Mesothelial cell of epicardium (in vitro differentiated cells): ENCODE results near the gene SPINT4. TPM values are rescaled to one million over a fixed set of nuclear protein-coding genes. Genes with fewer than 3 reads are reported as not detected.
"Not testable (repeated sequence)": the region's sequence is repeated elsewhere in the genome, so short reads cannot be mapped to it uniquely, and the experiment has no call there.

ENCODE experiments used
- DNase-seq, 2 experiments: peaks; one replicate each; pipeline ENCODE4 v3.0.0; 2021; ENCODE audit warnings: low spot score in 2 of 2; ENCODE audit not compliant: unreplicated experiment in 2 of 2
- H3K27ac Mint-ChIP-seq: 2 replicates; pipeline ENCODE4 v1.8.0; 2021; ENCODE audit warnings: mixed read lengths
- H3K27me3 Mint-ChIP-seq: 2 replicates; pipeline ENCODE4 v1.8.0; 2021; ENCODE audit warnings: low read depth, mixed read lengths
- H3K36me3 Mint-ChIP-seq: 2 replicates; pipeline ENCODE4 v1.8.0; 2021; ENCODE audit warnings: mixed read lengths
- H3K4me1 Mint-ChIP-seq: 2 replicates; pipeline ENCODE4 v1.8.0; 2021; ENCODE audit warnings: mixed read lengths
- H3K4me3 Mint-ChIP-seq: 2 replicates; pipeline ENCODE4 v1.8.0; 2021; ENCODE audit warnings: mild to moderate bottlenecking, moderate library complexity, mixed read lengths
- H3K9me3 Mint-ChIP-seq: 2 replicates; pipeline ENCODE4 v1.8.0; 2021; ENCODE audit warnings: mixed read lengths
- total RNA-seq: library from RNA; stranded (reverse); gene quantifications from 3 replicates; pipeline ENCODE4 v1.2.1, GENCODE V29; 2021
- TF ChIP-seq, protein P1 (sequence below): fragments of 200-600 bp; sonication (generic); IDR thresholded peaks from one replicate; pipeline ENCODE4 v1.5.0; 2021; ENCODE audit warnings: antibody characterized with exemption; ENCODE audit not compliant: unreplicated experiment

The SPINT4 gene
- total RNA-seq, 1 donor from 2014 or later = not detected

DNA sequence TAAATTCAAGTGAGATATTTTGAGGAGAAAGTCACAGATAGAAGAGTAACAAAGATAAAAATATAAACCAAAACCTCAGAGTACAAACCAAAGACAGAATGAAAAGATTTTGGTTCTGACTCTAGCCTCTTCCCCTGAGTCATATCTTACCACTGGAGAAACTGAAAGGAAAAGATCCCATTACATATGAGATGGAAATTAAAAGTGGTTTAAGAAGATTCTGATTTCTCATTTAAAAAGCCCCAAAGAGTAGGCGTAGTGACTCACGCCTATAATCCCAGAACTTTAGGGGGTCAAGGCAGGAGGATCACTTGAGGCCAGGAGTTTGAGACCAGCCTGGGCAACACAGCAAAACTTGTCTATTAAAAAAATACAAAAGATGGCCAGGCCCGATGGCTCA is 30.6 kb downstream of the SPINT4 start:
- H3K9me3 Mint-ChIP-seq = peaks cover 12% of the 10 kb centered on the region
- no peak overlapping the region for H3K27ac Mint-ChIP-seq
- peaks cover 16% of the 10 kb centered on the region for H3K27me3 Mint-ChIP-seq
- no peaks in the 10 kb centered on the region for H3K4me1 Mint-ChIP-seq
- no peak for DNase-seq
- H3K4me3 Mint-ChIP-seq = no peak overlapping the region
- TF ChIP-seq, protein P1, sequence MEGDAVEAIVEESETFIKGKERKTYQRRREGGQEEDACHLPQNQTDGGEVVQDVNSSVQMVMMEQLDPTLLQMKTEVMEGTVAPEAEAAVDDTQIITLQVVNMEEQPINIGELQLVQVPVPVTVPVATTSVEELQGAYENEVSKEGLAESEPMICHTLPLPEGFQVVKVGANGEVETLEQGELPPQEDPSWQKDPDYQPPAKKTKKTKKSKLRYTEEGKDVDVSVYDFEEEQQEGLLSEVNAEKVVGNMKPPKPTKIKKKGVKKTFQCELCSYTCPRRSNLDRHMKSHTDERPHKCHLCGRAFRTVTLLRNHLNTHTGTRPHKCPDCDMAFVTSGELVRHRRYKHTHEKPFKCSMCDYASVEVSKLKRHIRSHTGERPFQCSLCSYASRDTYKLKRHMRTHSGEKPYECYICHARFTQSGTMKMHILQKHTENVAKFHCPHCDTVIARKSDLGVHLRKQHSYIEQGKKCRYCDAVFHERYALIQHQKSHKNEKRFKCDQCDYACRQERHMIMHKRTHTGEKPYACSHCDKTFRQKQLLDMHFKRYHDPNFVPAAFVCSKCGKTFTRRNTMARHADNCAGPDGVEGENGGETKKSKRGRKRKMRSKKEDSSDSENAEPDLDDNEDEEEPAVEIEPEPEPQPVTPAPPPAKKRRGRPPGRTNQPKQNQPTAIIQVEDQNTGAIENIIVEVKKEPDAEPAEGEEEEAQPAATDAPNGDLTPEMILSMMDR = no peak
- H3K36me3 Mint-ChIP-seq = no peaks in the 10 kb centered on the region

- H3K27ac Mint-ChIP-seq = no peak overlapping the region
- no peaks in the 10 kb centered on the region for H3K36me3 Mint-ChIP-seq
- H3K9me3 Mint-ChIP-seq = peaks cover 15% of the 10 kb centered on the region
- H3K27me3 Mint-ChIP-seq = no peaks in the 10 kb centered on the region
- H3K4me3 Mint-ChIP-seq = no peak overlapping the region
- no peaks in the 10 kb centered on the region for H3K4me1 Mint-ChIP-seq
- TF ChIP-seq, protein P1 = no peak
- DNase-seq = no peak
Observed at GRCh38 chr20:45758096-45758495, 35.9 kb downstream of the SPINT4 start.

DNA sequence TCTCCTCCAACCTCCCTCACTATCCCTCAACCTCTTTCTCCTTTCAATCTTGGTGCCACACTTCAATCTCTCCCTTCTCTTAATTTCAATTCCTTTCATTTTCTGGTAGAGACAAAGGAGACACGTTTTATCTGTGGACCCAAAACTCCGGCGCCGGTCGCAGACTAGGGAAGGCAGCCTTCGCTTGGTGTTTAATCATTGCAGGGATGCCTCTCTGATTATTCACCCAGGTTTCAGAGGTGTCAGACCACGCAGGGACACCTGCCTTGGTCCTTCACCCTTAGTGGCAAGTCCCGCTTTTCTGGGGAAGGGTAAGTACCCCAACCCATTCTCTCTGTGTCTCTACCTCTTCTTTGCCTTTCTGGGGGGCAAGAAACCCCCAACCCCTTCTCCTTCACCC is 37.8 kb downstream of the SPINT4 start:
- peaks cover 11% of the 10 kb centered on the region for H3K9me3 Mint-ChIP-seq
- not testable (repeated sequence) for H3K27ac Mint-ChIP-seq, H3K4me3 Mint-ChIP-seq

GRCh38 chr20:45761966-45762365 is 39.8 kb downstream of the SPINT4 start:
- not testable (repeated sequence) for H3K27ac Mint-ChIP-seq, H3K4me3 Mint-ChIP-seq

More for the DNA sequence above, 37.8 kb downstream of the SPINT4 start:
- not testable (repeated sequence) for H3K27me3 Mint-ChIP-seq, DNase-seq, H3K36me3 Mint-ChIP-seq, H3K4me1 Mint-ChIP-seq

GRCh38 chr20:45764618-45765282 is 42.6 kb downstream of the SPINT4 start:
- not testable (repeated sequence) for H3K36me3 Mint-ChIP-seq, DNase-seq, H3K27ac Mint-ChIP-seq, H3K4me1 Mint-ChIP-seq, H3K4me3 Mint-ChIP-seq, H3K9me3 Mint-ChIP-seq
- peaks cover 11% of the 10 kb centered on the region for H3K27me3 Mint-ChIP-seq

More at GRCh38 chr20:45761966-45762365, 39.8 kb downstream of the SPINT4 start:
- not testable (repeated sequence) for DNase-seq, H3K9me3 Mint-ChIP-seq, H3K36me3 Mint-ChIP-seq, H3K4me1 Mint-ChIP-seq
- H3K27me3 Mint-ChIP-seq = peaks cover 11% of the 10 kb centered on the region

DNA sequence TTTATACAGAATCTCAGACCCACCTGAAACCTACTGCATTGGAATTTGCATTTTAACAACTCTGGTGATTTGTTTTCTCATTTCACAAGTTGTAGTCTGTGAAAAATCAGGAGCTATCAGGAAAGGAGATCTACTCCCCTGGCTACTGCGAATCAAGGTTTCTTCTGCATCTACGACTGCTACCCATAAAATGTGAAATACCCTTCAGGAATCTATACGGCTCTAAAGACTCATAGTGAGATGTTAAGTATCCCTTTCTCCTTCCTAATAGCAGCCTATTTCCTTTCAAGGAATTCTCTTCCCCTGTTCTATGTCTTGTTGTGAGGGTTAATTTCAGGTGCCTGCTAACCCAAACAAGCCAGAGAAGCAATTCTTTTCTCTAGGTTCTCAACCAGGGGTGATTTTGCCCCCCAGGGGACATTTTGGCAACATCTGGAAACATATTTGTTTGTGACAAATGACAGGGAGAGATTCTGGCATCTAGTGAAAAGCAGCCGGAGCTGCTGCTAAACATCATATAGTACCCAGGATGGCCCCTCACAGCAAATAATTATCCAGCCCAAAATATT is 43.2 kb downstream of the SPINT4 start:
- Mint-ChIP-seq H3K27ac (no peak overlapping the region), H3K9me3 (peaks cover 4% of the 10 kb centered on the region), H3K4me3 (no peak overlapping the region), H3K36me3 (no peaks in the 10 kb centered on the region), H3K27me3 (peaks cover 11% of the 10 kb centered on the region), H3K4me1 (no peaks in the 10 kb centered on the region)
- DNase-seq = no peak
- TF ChIP-seq, protein P1 = no peak

GRCh38 chr20:45765980-45766379 is 43.8 kb downstream of the SPINT4 start:
- Mint-ChIP-seq H3K4me3 (no peak overlapping the region), H3K4me1 (no peaks in the 10 kb centered on the region), H3K27ac (no peak overlapping the region), H3K27me3 (peaks cover 11% of the 10 kb centered on the region), H3K36me3 (no peaks in the 10 kb centered on the region), H3K9me3 (no peaks in the 10 kb centered on the region)
- TF ChIP-seq, protein P1 = no peak
- DNase-seq = no peak
